ENCODE measurements around the gene SH3GLB1.

Gene SH3GLB1

DNA sequence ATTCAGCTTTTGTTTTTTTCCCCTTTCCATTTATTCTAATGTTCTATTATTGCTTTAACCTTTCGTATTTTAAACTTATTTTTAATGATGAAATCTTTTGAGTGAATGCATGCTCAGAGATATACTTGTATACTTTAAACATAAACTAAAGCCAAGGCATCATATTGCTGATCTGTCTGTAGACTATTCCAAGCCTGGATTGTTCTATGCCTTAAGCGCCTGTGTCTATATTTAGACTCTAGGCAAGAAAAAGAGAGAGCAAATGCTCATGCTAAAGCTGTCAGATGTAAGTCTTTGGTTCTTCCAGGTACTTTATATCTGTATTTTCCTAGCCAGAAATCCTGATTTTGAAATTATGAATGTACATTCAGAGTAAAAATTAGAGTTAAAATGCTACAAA is 14.4 kb downstream of the SH3GLB1 start:
- DNase-seq (ENCODE audit: extremely low spot score, insufficient read length, low read depth) = no peak
- FAIRE-seq = no peak

DNA sequence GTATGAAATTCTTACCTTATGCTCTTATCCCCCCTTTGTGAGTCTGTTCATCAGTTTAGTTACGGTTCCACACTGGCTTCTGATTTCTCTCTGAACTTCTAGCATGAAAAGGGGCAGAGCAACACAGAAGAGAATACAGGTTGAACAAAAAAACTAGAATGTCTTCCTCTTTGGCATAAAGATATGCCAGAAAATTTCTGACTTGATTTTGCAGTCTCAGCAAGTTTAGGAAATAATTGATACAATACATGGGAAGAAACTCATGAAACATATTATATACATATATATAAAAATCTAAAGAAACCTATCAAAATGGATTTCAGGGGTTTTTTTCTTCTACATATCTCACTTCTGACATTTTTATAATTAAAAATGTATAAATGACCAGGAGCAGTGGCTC is 27.0 kb downstream of the SH3GLB1 start:
- no peak for FAIRE-seq
- DNase-seq (ENCODE audit: extremely low spot score, insufficient read length, low read depth) = no peak

GRCh38 chr1:86733340-86733739 is 29.0 kb downstream of the SH3GLB1 start:
- DNase-seq (ENCODE audit: extremely low spot score, insufficient read length, low read depth) = no peak
- no peak for FAIRE-seq

DNA sequence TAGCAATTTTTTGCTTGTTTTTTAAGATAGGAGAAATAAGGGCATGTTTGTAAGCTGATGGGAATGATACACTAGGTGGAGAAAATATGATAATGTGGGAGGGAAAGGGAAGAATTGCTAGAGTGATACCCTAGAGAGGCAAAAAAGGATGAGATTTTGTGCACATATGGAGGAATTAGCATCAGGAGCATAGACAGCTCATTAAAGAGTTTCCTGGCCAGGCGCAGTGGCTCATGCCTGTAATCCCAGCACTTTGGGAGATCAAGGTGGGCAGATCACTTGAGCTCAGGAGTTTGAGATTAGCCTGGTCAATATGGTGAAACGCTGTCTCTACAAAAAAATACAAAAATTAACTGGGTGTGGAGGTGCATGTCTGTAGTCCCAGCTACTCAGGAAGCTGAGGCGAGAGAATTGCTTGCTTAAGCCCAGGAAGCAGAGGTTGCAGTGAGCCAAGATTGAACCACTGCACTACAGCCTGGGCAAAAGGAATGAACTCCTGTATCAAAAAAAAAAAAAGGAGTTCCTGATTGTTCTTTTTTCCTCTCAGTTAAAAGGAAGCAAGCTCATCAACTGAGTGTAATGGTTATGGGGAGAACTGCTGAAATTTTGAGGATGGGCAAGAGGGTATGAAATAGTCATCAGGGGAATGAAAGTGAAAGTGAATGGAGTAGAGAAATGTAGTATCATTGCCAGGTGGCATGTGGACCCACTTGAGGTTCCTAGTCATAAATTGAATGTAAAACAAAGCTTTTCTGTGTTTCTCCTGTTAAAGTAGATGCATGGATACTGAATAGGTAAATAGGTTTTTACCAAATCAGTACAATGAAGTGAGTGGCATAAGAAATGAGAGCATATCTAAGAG is 35.5 kb downstream of the SH3GLB1 start:
- DNase-seq (ENCODE audit: extremely low spot score, insufficient read length, low read depth) = no peak
- FAIRE-seq = no peak

GRCh38 chr1:86741947-86742572 is 37.7 kb downstream of the SH3GLB1 start:
- FAIRE-seq (no peak), DNase-seq (ENCODE audit: extremely low spot score, insufficient read length, low read depth) (no peak)

- no peak for DNase-seq (ENCODE audit: extremely low spot score, insufficient read length, low read depth)
- no peak for FAIRE-seq
Observed at GRCh38 chr1:86747304-86747703, 42.9 kb downstream of the SH3GLB1 start.

DNA sequence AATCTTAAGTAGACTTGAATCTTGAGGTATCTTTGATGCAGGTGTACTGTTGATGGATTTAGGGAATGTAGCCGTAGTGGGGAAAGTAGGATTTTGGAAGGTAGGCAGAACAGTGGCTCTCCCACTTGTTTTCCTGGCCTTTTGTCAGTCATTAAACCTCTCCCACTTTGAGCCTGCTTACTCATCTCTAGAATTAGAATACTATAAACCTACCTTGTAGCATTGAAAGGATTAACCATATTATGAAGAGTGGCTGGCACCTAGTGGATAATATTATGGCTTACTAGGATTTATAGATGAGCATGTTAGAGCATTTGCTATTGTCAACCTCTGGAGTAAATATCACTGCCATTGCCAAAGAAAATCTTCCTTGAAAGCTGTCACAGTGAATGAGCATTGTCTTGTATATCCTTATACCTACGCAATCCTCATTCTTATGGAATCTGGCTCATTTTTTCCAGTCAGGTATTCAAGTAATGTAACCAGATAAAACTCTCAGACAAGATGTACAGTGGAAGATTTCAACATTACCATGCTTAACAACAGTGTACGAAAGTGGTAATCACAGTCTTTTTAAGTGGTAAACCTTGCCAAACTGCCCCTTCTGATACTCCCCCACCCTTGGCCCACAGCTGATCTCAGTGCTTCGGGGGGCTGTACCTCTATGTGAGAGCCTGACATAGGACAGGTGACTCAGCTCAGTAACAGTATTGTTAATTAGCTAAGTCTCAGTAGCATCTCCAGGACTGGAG is 44.4 kb downstream of the SH3GLB1 start:
- DNase-seq (ENCODE audit: extremely low spot score, insufficient read length, low read depth) = no peak
- no peak for FAIRE-seq

DNA sequence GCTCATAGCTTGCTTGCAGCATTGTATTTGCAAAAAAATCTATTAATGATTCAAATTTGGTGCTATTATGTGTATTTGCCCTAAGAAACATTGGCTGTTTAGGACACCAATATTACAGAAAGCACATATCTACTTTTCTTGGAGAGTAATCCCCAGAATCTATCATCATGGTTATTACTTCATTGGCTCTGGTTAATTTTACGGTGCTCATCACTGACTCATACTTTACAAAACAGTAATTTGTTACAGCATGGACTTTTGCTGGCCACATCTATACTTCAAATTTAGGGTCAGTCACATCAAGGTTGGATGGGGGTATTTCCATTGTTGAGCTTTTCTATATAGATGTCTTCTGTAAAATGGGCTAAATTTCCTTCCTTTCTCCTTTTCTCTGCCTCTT is 45.7 kb downstream of the SH3GLB1 start:
- no peak for DNase-seq (ENCODE audit: extremely low spot score, insufficient read length, low read depth)
- FAIRE-seq = no peak

DNA sequence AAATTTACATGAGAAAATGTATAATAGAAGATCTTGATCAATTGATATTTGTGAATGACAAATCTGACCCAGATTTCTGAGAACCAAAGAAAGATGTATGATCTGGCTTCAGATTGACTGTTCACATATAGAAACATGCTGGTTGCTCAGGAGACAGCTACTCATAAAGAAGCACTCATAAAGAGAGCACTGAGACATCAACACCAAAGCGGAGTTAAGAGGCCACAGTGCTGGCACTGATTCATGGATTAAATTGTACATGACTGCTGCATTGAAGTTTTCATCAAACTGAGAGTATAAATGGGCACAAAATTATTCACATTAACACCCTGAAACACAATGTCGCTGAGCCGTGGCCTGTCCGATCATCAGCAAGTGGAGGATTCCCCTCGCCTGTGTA is 46.2 kb downstream of the SH3GLB1 start:
- DNase-seq (ENCODE audit: extremely low spot score, insufficient read length, low read depth) (no peak), FAIRE-seq (no peak)

- FAIRE-seq (no peak), DNase-seq (ENCODE audit: extremely low spot score, insufficient read length, low read depth) (no peak)
Observed at GRCh38 chr1:86751923-86752322, 47.5 kb downstream of the SH3GLB1 start.

- FAIRE-seq (no peak), DNase-seq (ENCODE audit: extremely low spot score, insufficient read length, low read depth) (no peak)
Observed at GRCh38 chr1:86753700-86754099, 49.3 kb downstream of the SH3GLB1 start.

GRCh38 chr1:86754265-86754974 is 50.0 kb downstream of the SH3GLB1 start:
- FAIRE-seq = no peak

GRCh38 chr1:86756062-86756406 is 51.7 kb downstream of the SH3GLB1 start:
- FAIRE-seq (no peak), DNase-seq (ENCODE audit: extremely low spot score, insufficient read length, low read depth) (no peak)

More at GRCh38 chr1:86754265-86754974, 50.0 kb downstream of the SH3GLB1 start:
- DNase-seq (ENCODE audit: extremely low spot score, insufficient read length, low read depth) = no peak

GRCh38 chr1:86757272-86757984 is 53.1 kb downstream of the SH3GLB1 start:
- no peak for FAIRE-seq
- no peak for DNase-seq (ENCODE audit: extremely low spot score, insufficient read length, low read depth)

GRCh38 chr1:86758570-86758969 is 54.2 kb downstream of the SH3GLB1 start:
- FAIRE-seq (no peak), DNase-seq (ENCODE audit: extremely low spot score, insufficient read length, low read depth) (no peak)

GRCh38 chr1:86760199-86760598 is 55.8 kb downstream of the SH3GLB1 start:
- FAIRE-seq (no peak), DNase-seq (ENCODE audit: extremely low spot score, insufficient read length, low read depth) (no peak)

- FAIRE-seq = no peak
- DNase-seq (ENCODE audit: extremely low spot score, insufficient read length, low read depth) = no peak
Observed at GRCh38 chr1:86762336-86762735, 58.0 kb downstream of the SH3GLB1 start.

GRCh38 chr1:86764523-86764922 is 60.1 kb downstream of the SH3GLB1 start:
- DNase-seq (ENCODE audit: extremely low spot score, insufficient read length, low read depth) (no peak), FAIRE-seq (no peak)

GRCh38 chr1:86765073-86765472 is 60.7 kb downstream of the SH3GLB1 start:
- DNase-seq (ENCODE audit: extremely low spot score, insufficient read length, low read depth) = no peak
- FAIRE-seq = no peak

DNA sequence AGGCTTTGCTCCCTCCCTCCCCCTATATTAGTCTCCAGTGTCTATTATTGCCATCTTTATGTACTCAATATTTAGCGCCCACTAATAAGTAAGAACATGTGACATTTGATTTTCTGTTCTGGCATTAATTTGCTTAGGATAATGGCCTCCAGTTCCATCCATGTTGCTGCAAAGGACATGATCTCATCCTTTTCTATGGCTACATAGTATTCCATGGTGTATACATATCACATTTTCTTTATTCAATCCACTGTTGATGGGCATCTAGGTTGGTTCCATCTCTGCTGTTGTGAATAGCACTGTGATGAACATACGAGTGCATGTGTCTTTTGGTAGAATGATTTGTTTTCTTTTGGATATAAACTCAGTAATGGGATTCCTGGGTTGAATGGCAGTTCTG is 61.3 kb downstream of the SH3GLB1 start:
- no peak for FAIRE-seq
- DNase-seq (ENCODE audit: extremely low spot score, insufficient read length, low read depth) = no peak

All from GM18507 (cell line).